ENCODE results near the gene TNPO1.

The TNPO1 gene

GRCh38 chr5:72816284-72817075 lies at the start of gene TNPO1:
TSS of gene TNPO1 (plus strand) at chr5:72816661. CDS start at chr5:72816738, 77 bp downstream.
- Histone ChIP-seq H4K20me1 (peaks cover 0 to 20% (median 8%) of the 10 kb centered on the region in 11 experiments; a peak in 7 of 22 replicates), H3K9me3 (replicated peaks in 1 of 11) (no peaks in the 10 kb centered on the region), H3K36me3 (0 out of 22 replicates have a peak, but pooled peaks cover 0 to 4% (median 0%) of the 10 kb centered on the region in 11 experiments), H3K9ac (peak within 1 kb of the TSS; percentile 92 to 98 (median 95)), H3K27me3 (no peaks in the 10 kb centered on the region), H3K4me1 (peaks cover 14 to 41% (median 26%) of the 10 kb centered on the region in 10 experiments), H3K4me3 (peak within 1 kb of the TSS; percentile 74 to 85 (median 78)), H3K4me2 (peak within 1 kb of the TSS; percentile 75 to 97 (median 90)), H3K27ac (peak within 1 kb of the TSS; percentile 92 to 98 (median 94))
- TF ChIP-seq Cebpa-rat (IDR thresholded peaks at IDR 0.05), result no peak

- Histone ChIP-seq H3K4me2 (no peak overlapping the region), H3K9me3 (replicated peaks in 1 of 11) (no peaks in the 10 kb centered on the region; a peak in 1 of 22 replicates), H3K4me1 (no peaks in the 10 kb centered on the region), H4K20me1 (no peaks in the 10 kb centered on the region), H3K9ac (no peak overlapping the region), H3K36me3 (no peaks in the 10 kb centered on the region), H3K4me3 (no peak overlapping the region), H3K27me3 (no peaks in the 10 kb centered on the region), H3K27ac (no peak overlapping the region)
- TF ChIP-seq Cebpa-rat (IDR thresholded peaks at IDR 0.05), result no peak
These were observed 49.0 kb upstream of the TNPO1 start for GRCh38 chr5:72767289-72768010.

- H3K4me1 ChIP-seq, result no peaks in the 10 kb centered on the region
- H3K27ac ChIP-seq, result no peak overlapping the region
- H3K4me2 ChIP-seq, result no peak overlapping the region
- H3K27me3 ChIP-seq, result no peaks in the 10 kb centered on the region
- no peak for TF ChIP-seq Cebpa-rat (IDR thresholded peaks at IDR 0.05)
- H3K36me3 ChIP-seq, result no peaks in the 10 kb centered on the region
- H4K20me1 ChIP-seq, result no peaks in the 10 kb centered on the region
- no peak overlapping the region for H3K9ac ChIP-seq
- H3K9me3 ChIP-seq (replicated peaks in 1 of 11), result no peaks in the 10 kb centered on the region; a peak in 1 of 22 replicates
- H3K4me3 ChIP-seq, result no peak overlapping the region
These were observed 46.2 kb upstream of the TNPO1 start for GRCh38 chr5:72770266-72770665.

- Histone ChIP-seq H3K9ac (no peak overlapping the region), H3K36me3 (no peaks in the 10 kb centered on the region), H3K27me3 (no peaks in the 10 kb centered on the region), H3K4me2 (no peak overlapping the region), H3K4me3 (no peak overlapping the region), H3K9me3 (replicated peaks in 1 of 11) (peaks cover 17 to 43% (median 32%) of the 10 kb centered on the region in 11 experiments), H3K27ac (no peak overlapping the region), H3K4me1 (no peaks in the 10 kb centered on the region), H4K20me1 (no peaks in the 10 kb centered on the region)
- no peak for TF ChIP-seq Cebpa-rat (IDR thresholded peaks at IDR 0.05)
These were observed 39.8 kb upstream of the TNPO1 start for GRCh38 chr5:72776684-72777083.

GRCh38 chr5:72779520-72779919 lies 36.9 kb upstream of the TNPO1 start:
- no peak for TF ChIP-seq Cebpa-rat (IDR thresholded peaks at IDR 0.05)

GRCh38 chr5:72783354-72783753 lies 33.1 kb upstream of the TNPO1 start:
- no peaks in the 10 kb centered on the region for H4K20me1 ChIP-seq
- no peaks in the 10 kb centered on the region for H3K4me1 ChIP-seq
- H3K4me2 ChIP-seq, result no peak overlapping the region
- no peak overlapping the region for H3K4me3 ChIP-seq
- H3K9ac ChIP-seq, result no peak overlapping the region
- no peak overlapping the region for H3K27ac ChIP-seq
- H3K9me3 ChIP-seq (replicated peaks in 1 of 11), result peaks cover 0 to 23% (median 15%) of the 10 kb centered on the region in 11 experiments; a peak in 19 of 22 replicates
- H3K27me3 ChIP-seq, result no peaks in the 10 kb centered on the region
- TF ChIP-seq Cebpa-rat (IDR thresholded peaks at IDR 0.05), result no peak
- H3K36me3 ChIP-seq, result no peaks in the 10 kb centered on the region

More at GRCh38 chr5:72779520-72779919, 36.9 kb upstream of the TNPO1 start:
- Histone ChIP-seq H3K4me3 (no peak overlapping the region), H3K9ac (no peak overlapping the region), H3K36me3 (no peaks in the 10 kb centered on the region), H3K4me2 (no peak overlapping the region), H4K20me1 (no peaks in the 10 kb centered on the region), H3K27me3 (no peaks in the 10 kb centered on the region), H3K4me1 (no peaks in the 10 kb centered on the region), H3K27ac (no peak overlapping the region), H3K9me3 (replicated peaks in 1 of 11) (peaks cover 17 to 43% (median 32%) of the 10 kb centered on the region in 11 experiments)

GRCh38 chr5:72784129-72784528 lies 32.3 kb upstream of the TNPO1 start:
- Histone ChIP-seq H3K9ac (no peak overlapping the region), H3K4me2 (no peak overlapping the region), H3K4me1 (no peaks in the 10 kb centered on the region), H3K27me3 (no peaks in the 10 kb centered on the region), H3K36me3 (no peaks in the 10 kb centered on the region), H3K4me3 (no peak overlapping the region), H3K27ac (no peak overlapping the region), H3K9me3 (replicated peaks in 1 of 11) (peaks cover 0 to 15% (median 10%) of the 10 kb centered on the region in 11 experiments; a peak in 19 of 22 replicates), H4K20me1 (no peaks in the 10 kb centered on the region)
- TF ChIP-seq Cebpa-rat (IDR thresholded peaks at IDR 0.05), result no peak

- Histone ChIP-seq H4K20me1 (no peaks in the 10 kb centered on the region), H3K36me3 (no peaks in the 10 kb centered on the region), H3K27ac (no peak overlapping the region), H3K4me2 (no peak overlapping the region), H3K27me3 (no peaks in the 10 kb centered on the region), H3K9ac (no peak overlapping the region), H3K9me3 (replicated peaks in 1 of 11) (no peaks in the 10 kb centered on the region), H3K4me3 (no peak overlapping the region), H3K4me1 (no peaks in the 10 kb centered on the region)
- no peak for TF ChIP-seq Cebpa-rat (IDR thresholded peaks at IDR 0.05)
These were observed 30.7 kb upstream of the TNPO1 start for GRCh38 chr5:72785801-72786200.

GRCh38 chr5:72786676-72787075 lies 29.8 kb upstream of the TNPO1 start:
- Histone ChIP-seq H4K20me1 (no peaks in the 10 kb centered on the region), H3K4me1 (no peaks in the 10 kb centered on the region), H3K27ac (no peak overlapping the region), H3K9me3 (replicated peaks in 1 of 11) (no peaks in the 10 kb centered on the region), H3K27me3 (no peaks in the 10 kb centered on the region), H3K36me3 (no peaks in the 10 kb centered on the region), H3K4me3 (no peak overlapping the region), H3K9ac (no peak overlapping the region), H3K4me2 (no peak overlapping the region)
- no peak for TF ChIP-seq Cebpa-rat (IDR thresholded peaks at IDR 0.05)
